ENCODE data around the gene NETO1. TPM values are rescaled to one million over a fixed set of nuclear protein-coding genes. Genes with fewer than 3 reads are reported as not detected.
A peak's percentile ranks its signal among the peaks of the same experiment; 100 is the strongest.

Gene NETO1
- total and polyA plus RNA-seq, 10 of the 15 experiments (the other 5 are each of a cell fraction or from before 2014, with no cell fraction given): 0.52 TPM; not detected in 9

- in situ Hi-C loops (cut with MboI): no loop called here
- H3K4me2 ChIP-seq (ENCODE audit: control insufficient read depth, insufficient read depth): no peak overlapping the region
- WGBS (ENCODE audit: insufficient coverage, insufficient replicate concordance, low lambda C conversion rate, missing lambda C conversion rate): 37% methylated on average over 9 of the region's 9 CpGs
- no peak overlapping the region for H2AFZ ChIP-seq (ENCODE audit: control insufficient read depth, low read depth, low read length)
- intact Hi-C loops (cut with micrococcal nuclease; ENCODE audit: unreplicated experiment): no loop called here
- H3K27ac ChIP-seq (ENCODE audit: control insufficient read depth, insufficient read depth): no peak overlapping the region
- no peaks in the 10 kb centered on the region for H3K36me3 ChIP-seq (ENCODE audit: control insufficient read depth in 2 of 2, insufficient read depth in 2 of 2, low read length in 1 of 2)
- ChIA-PET CTCF (interaction anchor here (0.6 to 1.4 kb wide), 2 partner anchors 82 to 1559 kb away, joined by 3 read pairs; no protein-coding TSS in a partner anchor), POLR2A (no interaction called here), RAD21 (ENCODE audit: unreplicated experiment) (no interaction called here), SMC1A (ENCODE audit: uncharacterized antibody, unreplicated experiment) (interaction anchor here (0.6 kb wide), 1 partner anchor 1330 kb away, joined by 3 read pairs; no protein-coding TSS in a partner anchor)
- H3K79me2 ChIP-seq (ENCODE audit: control insufficient read depth, insufficient read depth, low read length): no peaks in the 10 kb centered on the region
- H4K20me1 ChIP-seq (ENCODE audit: control insufficient read depth, insufficient read depth): no peaks in the 10 kb centered on the region
- no peaks in the 10 kb centered on the region for H3K9me3 ChIP-seq (replicated peaks; ENCODE audit: control insufficient read depth, insufficient read depth, low read length)
- FAIRE-seq: no peak
- peak; percentile 66 for ATAC-seq
- no peak for DNase-seq (ENCODE audit: low read depth, low spot score)
- H3K9ac ChIP-seq (ENCODE audit: control insufficient read depth, insufficient read depth, low read length): no peak overlapping the region
- no TSS peak for BruUV-seq (replicated peaks)
- no peaks in the 10 kb centered on the region for H3K27me3 ChIP-seq (replicated peaks in 1 of 2; ENCODE audit: control insufficient read depth in 2 of 2, insufficient read depth in 2 of 2, low read length in 1 of 2)
- H3K4me3 ChIP-seq: no peak overlapping the region
- H3K4me1 ChIP-seq (ENCODE audit: control insufficient read depth, insufficient read depth, low read length): no peaks in the 10 kb centered on the region
- TF ChIP-seq YBX1 (IDR thresholded peaks at IDR 0.05): no peak
- TF ChIP-seq MEF2B (IDR thresholded peaks at IDR 0.05; ENCODE audit: partially characterized antibody, poor library complexity, severe bottlenecking): no peak
- TF ChIP-seq BHLHE40 (IDR thresholded peaks at IDR 0.05; ENCODE audit: borderline replicate concordance in 1 of 2, low read depth in 2 of 2, low read length in 1 of 2): peak in 1 of 2 experiments; percentile 31; a peak in 1 of 4 replicates
- TF ChIP-seq ZBTB11 (CRISPR knock-in tag; IDR thresholded peaks at IDR 0.05): no peak
- TF ChIP-seq HDAC6 (IDR thresholded peaks at IDR 0.05; ENCODE audit: unreplicated experiment): no peak
- peak; percentile 97 for TF ChIP-seq MLLT1 (IDR thresholded peaks at IDR 0.05)
- TF ChIP-seq EP300 (IDR thresholded peaks at IDR 0.05; ENCODE audit: borderline replicate concordance in 1 of 2, control insufficient read depth in 1 of 2, low read depth in 2 of 2, low read length in 2 of 2): no peak
- TF ChIP-seq RUNX3 (IDR thresholded peaks at IDR 0.05; ENCODE audit: low read length): no peak
- no peak for TF ChIP-seq NR2F1 (conservative IDR thresholded peaks at IDR 0.05)
- TF ChIP-seq ATF3 (IDR thresholded peaks at IDR 0.05; ENCODE audit: borderline replicate concordance, extremely low read depth, low read depth, low read length): no peak
- TF ChIP-seq KDM1A (IDR thresholded peaks at IDR 0.05; ENCODE audit: borderline replicate concordance): no peak
- TF ChIP-seq CHD4 (IDR thresholded peaks at IDR 0.05): no peak
- no peak for TF ChIP-seq ZNF622 (IDR thresholded peaks at IDR 0.05)
- no peak for TF ChIP-seq ZBTB4 (CRISPR knock-in tag; IDR thresholded peaks at IDR 0.05)
- no peak for TF ChIP-seq CREB1 (IDR thresholded peaks at IDR 0.05; ENCODE audit: low read depth)
- TF ChIP-seq MYC (IDR thresholded peaks at IDR 0.05; ENCODE audit: insufficient read depth, insufficient read length, insufficient replicate concordance, low read length, severe bottlenecking): no peak
Measured at GRCh38 chr18:72783530-72783929, 84.3 kb downstream of the NETO1 start.
